GM21381 (cell line): ENCODE results near the gene EXOC3L1.

Source experiments
- ATAC-seq: cut with Tn5 transposase; IDR thresholded peaks from one replicate; pipeline ENCODE4 v1.9.1; 2021; ENCODE audit warnings: mild to moderate bottlenecking, moderate library complexity; ENCODE audit not compliant: unreplicated experiment

The EXOC3L1 gene

GRCh38 chr16:67199011-67199807 lies 9.3 kb upstream of the EXOC3L1 start, which contains the start of gene ELMO3:
TSS of gene ELMO3 (plus strand) at chr16:67199131. CDS start at chr16:67199327, 196 bp downstream.
- no peak for ATAC-seq

GRCh38 chr16:67198238-67198734 lies 8.3 kb upstream of the EXOC3L1 start:
- ATAC-seq = no peak

- no peak for ATAC-seq
Measured at GRCh38 chr16:67197704-67198103, 7.8 kb upstream of the EXOC3L1 start.

GRCh38 chr16:67196881-67197280 lies 6.9 kb upstream of the EXOC3L1 start:
- no peak for ATAC-seq

GRCh38 chr16:67195676-67196075 lies 5.7 kb upstream of the EXOC3L1 start:
- ATAC-seq = no peak

GRCh38 chr16:67194260-67194659 lies 4.3 kb upstream of the EXOC3L1 start:
- ATAC-seq = no peak

GRCh38 chr16:67193536-67193935 lies 3.6 kb upstream of the EXOC3L1 start:
- no peak for ATAC-seq

- ATAC-seq = no peak
Measured at GRCh38 chr16:67192781-67193361, 2.9 kb upstream of the EXOC3L1 start.

- peak; percentile 95 for ATAC-seq
Measured at GRCh38 chr16:67191995-67192681, 2.2 kb upstream of the EXOC3L1 start, which contains the start of gene E2F4. TSS of gene E2F4 (plus strand) at chr16:67192155. CDS start at chr16:67192228, 73 bp downstream.

GRCh38 chr16:67191411-67191994 lies 1.6 kb upstream of the EXOC3L1 start:
- ATAC-seq = no peak

- no peak for ATAC-seq
Measured at GRCh38 chr16:67190448-67191399, 788 bp upstream of the EXOC3L1 start.

- ATAC-seq = no peak
Measured at GRCh38 chr16:67188798-67189197, 1.1 kb downstream of the EXOC3L1 start.

- no peak for ATAC-seq
Measured at GRCh38 chr16:67188323-67188722, 1.6 kb downstream of the EXOC3L1 start.

- no peak for ATAC-seq
Measured at GRCh38 chr16:67187175-67187890, 2.6 kb downstream of the EXOC3L1 start.

GRCh38 chr16:67186550-67186950 lies 3.4 kb downstream of the EXOC3L1 start:
- ATAC-seq = no peak

GRCh38 chr16:67185651-67186134 lies 4.2 kb downstream of the EXOC3L1 start:
- ATAC-seq = no peak

- no peak for ATAC-seq
Measured at GRCh38 chr16:67184995-67185650, 4.8 kb downstream of the EXOC3L1 start.

- ATAC-seq = no peak
Measured at GRCh38 chr16:67184453-67184994, 5.4 kb downstream of the EXOC3L1 start.
